Stimulated activated CD8-positive, alpha-beta memory T cell treated with anti-CD3 and anti-CD28 coated beads, Interleukin-15, amount 100 ng/mL, for 24 hours (primary cell): ENCODE results near the gene NBPF1.
"Not testable (repeated sequence)": the region's sequence is repeated elsewhere in the genome, so short reads cannot be mapped to it uniquely, and the experiment has no call there.

ENCODE experiments used
- DNase-seq: peaks from one replicate; pipeline ENCODE4 v3.0.0-alpha.2; 2020; ENCODE audit warnings: low read depth

Gene NBPF1

DNA sequence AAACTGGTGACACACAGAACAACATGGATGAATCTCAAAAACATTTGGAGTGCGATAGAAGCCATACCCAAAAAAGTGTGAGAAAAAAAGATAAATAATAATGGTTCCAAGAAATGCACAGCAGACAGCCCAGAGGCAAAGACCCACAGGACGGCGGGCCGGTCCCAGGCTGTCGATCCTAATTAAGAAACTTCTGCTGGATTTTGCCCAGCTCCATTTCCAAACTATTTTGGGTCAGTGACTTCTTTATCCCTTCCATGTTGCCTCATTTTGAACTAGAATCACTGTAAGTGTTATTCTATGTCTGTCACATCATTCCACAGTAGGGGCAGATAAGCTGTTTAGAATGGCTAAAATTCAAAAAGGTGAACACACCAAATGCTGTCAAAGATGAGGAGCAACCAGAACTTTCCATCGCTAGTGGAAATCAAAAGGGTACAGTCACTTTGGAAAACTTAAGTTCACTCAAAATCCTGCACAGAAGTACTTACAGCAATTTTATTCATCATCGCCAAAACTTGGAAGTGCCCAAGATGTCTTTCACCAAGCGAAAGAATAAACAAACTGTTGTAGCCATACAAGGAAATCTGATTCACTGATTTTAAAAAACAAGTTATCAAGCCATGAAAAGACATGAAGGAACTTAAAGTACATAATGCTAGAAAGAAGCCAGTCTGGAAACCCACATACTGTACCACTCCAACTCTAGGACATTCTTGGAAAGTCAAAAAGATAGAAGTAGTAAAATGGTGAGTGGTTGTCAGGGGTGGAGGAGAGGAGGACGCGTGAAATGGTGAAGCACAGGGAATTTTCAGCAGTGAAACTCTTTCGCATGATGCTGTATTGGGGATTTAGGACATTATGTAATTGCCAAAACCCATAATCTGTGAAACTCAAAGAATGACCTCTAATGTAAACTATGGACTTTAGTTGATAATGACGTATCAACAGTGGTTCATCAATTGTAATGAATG, 7.5 kb downstream of the NBPF1 start:
- DNase-seq, result no peak

DNA sequence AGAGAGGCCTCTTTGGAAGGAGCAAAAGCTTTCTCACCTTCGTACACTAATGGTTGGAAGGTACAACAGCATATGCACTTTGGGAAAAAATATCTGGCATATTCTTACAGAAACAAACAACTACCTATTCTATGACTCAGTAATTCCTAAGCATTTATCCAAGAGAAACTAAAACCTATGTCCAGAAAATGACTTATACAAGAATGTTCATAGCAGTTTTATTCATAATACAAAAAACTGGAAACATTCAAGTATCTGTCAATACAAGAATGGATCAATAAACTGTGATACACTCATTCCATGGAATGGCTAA, 8.2 kb downstream of the NBPF1 start:
- no peak for DNase-seq

DNA sequence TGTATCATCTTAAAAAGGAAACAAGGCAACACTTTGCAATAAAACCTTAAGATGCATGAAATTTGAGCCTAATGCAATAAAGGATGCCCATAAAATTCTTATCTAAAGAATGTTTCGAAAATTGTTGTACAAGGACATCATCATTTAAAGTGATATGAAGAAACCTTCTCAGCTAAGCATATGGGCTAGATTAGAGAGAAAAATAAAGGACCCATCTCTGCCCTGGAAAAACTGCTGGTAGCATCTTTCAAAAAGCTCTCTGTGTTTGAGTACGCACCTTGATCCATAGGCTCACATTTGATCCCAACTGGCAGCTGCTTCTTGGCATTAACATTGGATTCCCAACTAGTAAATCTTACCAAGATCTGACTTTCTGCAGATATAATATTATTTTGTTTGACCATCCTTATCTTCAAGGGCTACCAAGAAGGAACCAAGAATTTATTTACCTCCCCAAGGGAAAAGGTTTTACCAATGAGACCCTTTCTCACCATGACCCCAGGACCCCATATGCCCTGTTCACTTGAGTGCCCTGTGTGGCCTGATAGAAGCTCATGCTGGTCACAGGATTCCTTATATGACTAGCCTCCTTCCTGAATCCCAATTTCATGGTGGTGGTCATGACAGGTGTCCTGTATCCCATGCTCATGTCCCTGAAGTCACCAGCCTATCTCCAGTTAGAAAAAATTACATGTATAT, 8.7 kb downstream of the NBPF1 start:
- DNase-seq, result not testable (repeated sequence)

DNA sequence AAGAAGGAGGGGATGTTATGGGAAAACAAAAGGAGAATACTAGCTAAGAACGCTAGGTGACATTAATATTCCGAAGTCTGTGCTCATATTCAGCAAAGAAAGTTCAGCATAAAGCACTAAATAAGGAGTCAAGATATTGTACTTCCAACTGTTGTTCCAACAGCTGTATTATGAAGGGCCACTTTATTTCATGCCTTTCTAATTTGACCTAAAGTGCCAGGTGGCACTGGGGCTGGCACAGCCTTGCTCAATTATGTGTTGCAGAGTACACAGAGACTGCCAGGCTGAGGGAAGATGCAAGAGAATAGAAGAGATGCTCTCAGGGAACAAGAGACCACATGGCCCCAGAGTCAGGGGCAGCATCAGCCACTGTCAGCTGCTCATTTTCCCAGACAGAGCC, 9.7 kb downstream of the NBPF1 start:
- not testable (repeated sequence) for DNase-seq

DNA sequence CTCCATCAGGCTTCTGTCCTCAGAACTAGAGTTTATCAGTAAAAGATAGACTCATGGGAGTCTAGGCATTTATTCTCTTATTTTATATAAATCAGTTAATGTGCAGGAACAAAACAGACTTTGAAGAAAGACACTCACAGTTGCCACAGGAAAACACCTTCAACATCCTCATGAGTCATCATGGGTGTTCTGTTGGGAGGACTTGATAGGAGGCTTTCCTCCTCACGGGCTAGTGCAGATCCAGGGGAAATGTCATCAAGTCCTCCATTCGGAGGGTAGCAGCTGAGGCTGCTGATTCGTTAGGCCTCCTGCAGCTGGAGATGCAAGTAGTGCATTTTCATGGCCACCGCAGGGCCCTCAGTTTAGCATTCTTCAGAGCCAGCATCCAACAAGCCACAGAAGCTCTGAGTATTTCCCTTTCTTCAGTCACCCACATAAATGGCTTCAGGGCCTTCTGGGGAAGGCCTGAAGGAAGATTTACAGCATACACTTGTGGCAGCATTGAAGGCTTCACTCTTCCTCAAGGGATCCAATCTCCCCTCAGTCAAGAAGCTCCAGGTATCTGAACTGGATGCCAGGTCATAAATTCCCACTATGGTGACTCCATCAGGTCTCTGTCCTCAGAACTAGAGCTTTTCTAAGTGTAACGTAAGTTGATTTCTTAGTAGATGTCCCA, 10.9 kb downstream of the NBPF1 start:
- not testable (repeated sequence) for DNase-seq

DNA sequence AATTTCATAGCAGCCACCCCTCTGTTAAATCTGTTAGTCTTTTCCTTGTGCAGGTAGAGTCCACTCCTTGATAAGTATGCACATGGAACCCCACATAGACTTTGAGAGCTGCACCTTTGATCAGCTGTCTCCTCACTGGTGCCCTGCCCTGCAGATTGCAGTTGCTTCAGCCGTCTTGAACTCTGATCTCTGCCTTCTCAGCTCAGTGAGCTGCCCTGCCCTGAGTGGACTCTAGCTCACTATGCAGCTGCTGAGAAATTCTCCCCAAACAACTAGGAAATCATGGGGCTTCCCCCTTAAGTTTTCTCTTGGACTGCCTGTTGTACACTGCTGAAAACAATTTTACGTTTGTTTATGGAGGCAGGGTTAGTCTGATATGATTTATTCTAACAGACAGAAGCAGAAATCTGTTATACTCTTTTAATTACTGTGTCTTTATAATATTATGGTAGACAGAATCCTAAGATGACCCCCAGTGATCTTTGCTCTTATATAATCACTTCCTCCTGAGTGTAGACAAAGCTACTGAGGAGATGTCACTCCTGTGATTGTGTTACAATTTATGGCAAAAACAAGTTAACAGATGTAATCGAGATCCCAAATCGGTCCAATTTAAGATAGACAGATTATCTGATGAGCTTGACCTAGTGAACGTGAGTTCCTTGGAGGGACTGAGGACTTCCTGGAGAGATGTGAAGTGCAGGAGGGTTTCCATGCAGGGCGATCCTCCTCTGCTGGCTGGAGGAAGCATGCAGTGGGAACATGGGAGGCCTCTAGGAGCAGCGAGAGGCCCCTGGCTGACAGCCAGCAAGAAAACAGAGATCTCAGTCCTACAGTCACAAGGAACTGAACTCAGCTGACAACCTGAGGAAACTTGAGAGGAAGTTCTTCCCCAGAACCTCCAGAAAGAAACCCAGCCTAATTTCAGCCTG, 12.2 kb downstream of the NBPF1 start:
- DNase-seq, result not testable (repeated sequence)

DNA sequence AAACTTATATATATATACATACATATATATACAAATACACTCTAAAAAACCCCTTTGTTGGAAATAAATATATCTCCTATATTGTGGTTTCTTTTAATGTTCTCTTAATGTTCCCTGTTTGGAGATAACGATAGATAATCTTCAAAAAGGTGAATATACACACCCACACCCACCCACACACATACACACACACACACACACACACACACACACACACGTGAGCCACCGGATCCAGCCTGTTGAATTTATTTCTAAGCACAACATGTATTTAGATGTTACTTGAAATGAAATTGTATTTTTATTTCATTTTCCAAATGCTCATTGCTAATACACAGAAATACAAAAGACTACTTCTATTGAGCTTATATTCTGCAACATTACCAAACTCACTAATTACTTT, 14.0 kb downstream of the NBPF1 start:
- DNase-seq, result not testable (repeated sequence)

DNA sequence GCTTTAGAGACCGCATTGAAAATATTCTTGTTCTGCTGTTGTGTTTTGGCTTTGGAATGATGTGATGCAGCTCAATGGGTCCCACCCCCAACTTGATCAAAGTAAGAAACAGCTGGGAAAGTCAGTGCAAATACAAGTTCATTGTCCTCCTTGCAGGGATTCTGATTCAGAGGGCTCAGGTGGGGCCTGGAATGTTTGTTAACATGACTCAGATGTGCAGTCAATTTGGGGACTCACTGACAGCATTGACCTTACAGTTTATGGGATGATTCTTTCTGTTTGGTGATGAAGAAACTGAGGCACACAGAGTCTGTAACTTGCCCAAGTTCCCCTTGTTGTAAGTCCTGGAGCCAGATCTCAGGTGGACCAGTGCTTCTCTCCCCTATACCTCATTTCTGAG, 18.1 kb downstream of the NBPF1 start:
- DNase-seq, result not testable (repeated sequence)

DNA sequence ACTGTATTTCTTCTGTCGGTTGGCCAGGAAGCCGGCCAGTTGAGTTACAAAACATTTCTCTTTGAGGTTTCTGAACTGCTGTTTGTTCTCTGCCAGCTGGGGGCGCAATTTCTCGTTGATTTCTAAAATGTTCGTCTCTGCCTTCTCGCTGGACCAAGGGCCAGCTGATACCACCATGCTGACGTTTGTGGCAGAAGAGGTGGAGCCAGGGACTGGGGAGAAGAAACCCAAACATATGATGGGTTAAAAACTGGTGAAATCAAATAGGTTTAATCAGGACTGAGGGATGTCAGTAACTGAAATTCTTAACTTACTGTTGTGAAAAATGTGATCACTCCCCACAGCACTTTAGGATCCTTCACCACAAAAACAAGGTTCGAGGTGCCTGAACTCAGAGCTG, 21.5 kb downstream of the NBPF1 start:
- DNase-seq, result not testable (repeated sequence)

DNA sequence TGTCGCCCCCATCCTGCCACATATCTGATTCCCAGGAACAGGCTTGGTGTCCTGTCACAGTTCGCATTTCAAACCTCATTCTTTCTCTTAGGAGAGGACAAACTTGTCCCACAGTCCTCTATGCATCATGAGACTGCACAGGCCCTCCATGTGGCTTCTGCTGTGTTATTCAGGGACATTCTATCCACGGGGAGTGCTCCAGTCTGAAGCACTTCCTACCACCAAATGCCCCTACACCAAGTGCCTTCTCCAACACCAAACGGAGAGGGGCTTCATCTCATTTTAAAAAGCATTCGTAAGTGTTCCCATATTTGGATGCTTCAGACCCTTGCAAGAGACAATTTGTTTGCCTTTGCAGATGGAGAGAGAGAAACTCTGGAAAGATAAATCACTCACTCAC, 25.3 kb downstream of the NBPF1 start:
- DNase-seq, result not testable (repeated sequence)

DNA sequence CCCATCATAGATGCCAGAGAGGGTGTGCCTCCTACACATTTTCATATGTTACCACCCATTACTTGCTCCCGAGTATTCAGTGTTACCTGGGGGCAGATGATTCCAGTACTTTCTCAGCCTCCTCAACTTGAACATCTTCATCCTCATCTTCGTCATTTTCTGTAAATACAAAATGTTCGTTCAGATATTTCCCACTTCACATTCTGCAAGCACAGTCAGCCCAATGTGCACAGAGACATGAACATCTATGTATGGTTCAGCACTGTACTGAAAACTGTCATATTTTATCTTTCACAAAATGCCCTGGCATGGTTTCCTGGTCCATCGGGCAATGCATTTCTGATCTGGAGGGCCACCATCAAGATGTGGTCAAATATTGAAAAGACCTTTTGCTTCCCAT, 25.7 kb downstream of the NBPF1 start:
- DNase-seq, result not testable (repeated sequence)

DNA sequence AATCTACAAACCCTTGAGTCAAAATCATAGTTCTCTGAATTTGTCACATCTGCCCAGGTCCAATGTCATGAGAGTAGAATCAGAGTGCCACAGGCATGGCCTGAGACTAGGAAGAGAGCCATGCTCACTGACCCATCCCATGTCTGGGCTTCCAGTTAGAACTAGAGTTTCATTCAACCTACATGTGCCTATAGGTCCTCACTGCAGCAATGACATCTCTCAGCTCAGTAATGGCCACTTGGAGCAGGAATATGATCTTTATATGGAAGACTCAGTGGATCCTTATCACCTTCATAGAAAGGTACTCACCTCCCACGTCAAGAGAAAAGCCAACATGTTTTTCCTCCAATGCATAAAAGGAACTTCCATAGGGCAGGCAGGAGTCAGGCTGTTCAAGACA, 48.0 kb downstream of the NBPF1 start:
- DNase-seq, result not testable (repeated sequence)

DNA sequence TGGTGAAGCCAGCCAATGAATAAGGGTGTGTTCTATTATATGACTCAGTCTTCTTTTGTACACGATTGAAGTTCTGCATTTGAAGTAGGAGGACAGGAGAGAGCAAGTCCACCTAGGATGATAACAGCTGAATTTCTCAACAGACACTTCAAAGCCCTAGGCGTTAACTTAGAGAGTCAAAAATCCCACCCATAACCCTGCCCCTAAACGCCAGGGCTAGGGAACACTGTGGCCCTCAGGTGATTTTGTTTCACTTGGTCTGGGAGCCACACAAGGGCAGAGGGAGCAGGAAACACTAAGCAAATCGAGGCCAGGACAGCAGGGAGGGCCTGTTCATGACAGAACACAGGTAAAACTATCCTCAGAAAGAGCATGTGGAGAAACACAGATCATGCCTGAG, 52.3 kb downstream of the NBPF1 start:
- not testable (repeated sequence) for DNase-seq

DNA sequence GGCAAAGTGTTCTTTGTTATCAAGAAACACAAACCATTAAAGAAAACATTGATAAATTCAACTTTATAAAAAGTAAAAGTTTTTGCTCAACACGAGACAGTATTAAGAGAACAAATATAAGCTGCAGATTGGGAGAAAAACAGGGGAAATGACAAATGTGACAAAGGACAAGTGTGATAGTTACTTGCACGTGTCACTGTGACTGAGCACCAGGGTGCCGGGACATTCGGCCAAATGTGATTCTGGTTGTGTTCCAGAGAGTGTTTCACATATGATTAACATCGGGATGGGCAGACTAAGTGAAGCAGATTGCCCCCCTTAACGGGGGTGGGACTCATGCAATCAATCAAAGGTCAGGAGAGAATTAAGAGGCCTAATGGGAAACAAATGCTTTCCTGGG, 52.9 kb downstream of the NBPF1 start:
- DNase-seq, result not testable (repeated sequence)

DNA sequence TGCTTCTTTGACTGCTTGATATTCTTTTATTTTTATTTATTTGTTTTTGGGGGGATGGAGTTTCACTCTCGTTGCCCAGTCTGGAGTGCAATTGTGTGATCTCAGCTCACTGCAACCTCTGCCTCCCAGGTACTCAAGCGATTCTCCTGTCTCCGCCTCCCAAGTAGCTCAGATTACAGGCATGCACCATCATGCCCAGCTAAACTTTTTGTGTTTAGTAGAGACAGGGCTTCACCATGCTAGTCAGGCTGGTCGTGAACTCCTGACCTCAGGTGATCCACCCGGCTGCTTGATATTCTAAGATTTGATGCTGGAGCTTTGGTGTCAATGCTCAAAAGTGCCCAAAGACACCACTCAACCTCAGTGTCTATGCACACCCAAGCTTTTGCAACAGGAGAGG, 53.7 kb downstream of the NBPF1 start:
- DNase-seq, result not testable (repeated sequence)

DNA sequence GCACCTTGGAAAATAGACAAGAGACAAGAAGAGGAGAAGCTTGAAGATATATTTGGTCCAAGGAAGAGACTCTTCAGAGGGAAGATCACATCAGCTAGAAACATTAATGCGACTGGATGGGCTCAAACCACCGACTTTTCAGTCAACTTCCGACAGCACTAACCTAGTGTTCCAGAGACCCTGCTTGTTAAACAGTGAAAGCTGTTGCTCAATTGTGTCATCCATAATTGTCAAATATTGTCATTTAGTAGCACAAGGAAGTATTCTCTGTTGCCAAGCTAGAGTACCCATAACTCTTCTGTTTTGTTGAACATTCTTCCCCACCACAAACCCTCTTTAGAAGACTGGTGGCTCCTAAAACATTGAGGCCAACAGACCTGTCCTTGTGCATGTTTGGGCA, 56.3 kb downstream of the NBPF1 start:
- DNase-seq, result not testable (repeated sequence)

DNA sequence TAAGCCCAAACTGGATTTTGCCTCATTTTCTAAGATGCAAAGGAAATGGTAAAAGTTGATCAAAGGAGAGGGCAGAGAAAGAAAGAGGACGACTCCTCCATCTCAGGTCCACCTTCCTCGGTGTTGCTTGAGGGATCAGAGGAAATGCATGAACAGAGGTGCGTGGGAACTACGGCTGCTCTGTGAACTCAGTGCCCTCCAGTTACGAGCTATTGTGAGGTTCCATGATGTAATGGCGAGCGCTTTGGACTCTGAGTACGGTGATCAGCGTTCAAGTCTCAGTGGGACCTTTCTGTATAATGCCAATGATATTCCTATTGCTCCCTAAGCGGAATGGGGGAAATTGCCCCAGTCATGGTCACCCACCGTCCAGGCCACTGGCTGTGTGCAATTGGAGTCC, 60.1 kb downstream of the NBPF1 start:
- DNase-seq, result not testable (repeated sequence)

DNA sequence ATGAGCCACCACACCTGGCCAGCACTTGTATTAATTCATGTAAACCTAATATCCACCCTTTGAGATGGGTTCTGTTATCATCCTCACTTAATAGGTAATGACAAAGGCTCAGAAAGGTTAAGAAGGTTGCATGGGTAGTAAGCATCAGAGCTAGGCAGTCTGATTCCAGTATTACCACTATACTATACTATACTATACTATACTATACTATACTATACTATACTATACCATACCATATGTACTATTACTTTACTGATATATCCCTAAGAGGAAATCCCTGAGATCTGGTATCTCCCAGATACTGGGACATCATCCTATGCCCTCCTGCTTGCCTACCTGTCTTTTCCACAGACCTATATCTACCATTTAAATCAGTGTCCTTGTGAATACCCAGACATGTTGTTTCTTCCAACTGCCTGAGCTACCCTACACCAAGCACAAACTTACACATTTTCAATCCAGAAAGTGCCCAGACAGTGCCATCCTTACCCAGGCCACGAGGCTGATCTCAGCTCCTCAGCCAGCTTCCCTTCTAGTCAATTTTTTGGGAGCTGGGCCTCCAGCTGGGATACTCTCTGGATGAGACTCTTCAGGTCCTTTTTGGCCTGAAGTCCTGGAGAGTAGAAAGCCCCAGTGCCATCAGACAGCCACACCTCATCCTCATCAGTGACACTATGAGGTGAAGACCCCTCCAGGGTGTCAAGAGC, 63.0 kb downstream of the NBPF1 start:
- DNase-seq, result not testable (repeated sequence)

DNA sequence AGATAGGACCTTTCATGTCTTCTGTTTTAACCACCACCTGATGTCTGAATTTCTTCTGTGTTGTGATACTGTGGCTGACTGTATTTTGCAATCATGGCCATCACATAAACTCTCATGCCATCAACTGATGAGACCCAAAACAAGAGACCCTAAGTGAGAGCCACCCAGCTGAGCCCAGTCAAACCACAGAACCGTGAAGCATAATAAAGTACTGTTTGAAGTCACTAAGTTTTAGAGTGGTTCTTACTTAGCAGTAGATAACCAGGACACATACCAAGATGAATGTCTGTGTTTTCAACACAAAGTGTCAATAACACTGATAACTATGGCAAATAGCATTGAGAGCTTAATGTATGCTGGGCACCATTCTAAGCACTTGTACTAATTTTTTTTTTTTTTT, 63.8 kb downstream of the NBPF1 start:
- DNase-seq, result not testable (repeated sequence)

DNA sequence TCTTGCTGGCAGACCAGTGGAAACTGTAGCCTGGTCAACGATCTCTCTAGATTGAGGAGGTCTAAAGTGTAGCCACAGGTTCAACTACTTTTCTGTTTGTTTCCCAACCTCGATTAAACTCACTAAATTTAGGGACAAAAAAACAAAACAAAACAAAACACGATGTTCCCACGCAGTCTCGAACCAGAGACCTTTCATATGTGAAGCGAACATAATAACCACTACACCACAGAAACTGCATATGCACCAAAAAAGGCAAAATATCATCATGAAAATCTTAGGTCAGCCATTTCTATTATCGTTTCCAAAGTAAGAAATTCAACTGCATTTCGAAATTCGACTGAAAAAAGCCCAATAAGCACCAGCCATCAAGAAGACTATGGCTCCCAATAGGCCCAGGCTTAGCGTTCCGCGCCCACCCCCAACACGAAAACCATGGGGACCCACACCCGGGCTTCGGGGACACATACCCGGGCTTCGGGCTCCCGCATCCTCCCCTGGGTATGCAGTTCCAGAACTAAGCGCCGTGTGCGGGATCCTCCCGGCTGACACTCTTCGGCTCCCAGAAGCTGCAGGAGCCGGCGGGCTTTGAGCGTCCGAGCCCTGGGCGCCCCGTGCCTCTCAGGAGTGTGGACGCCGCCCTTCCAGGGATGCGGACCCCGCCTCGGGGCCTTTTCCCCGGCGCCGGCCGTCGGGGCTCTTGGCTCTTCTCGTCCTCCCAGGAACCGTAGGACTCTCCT, 65.7 kb downstream of the NBPF1 start:
- DNase-seq, result not testable (repeated sequence)
